PFSK-1 (cell line): ENCODE results near the gene SMG6.

Experiments used
- FOXP2 ChIP-seq: optimal IDR thresholded peaks from 2 replicates; pipeline ENCODE3; 2011; ENCODE audit warnings: borderline replicate concordance, control low read depth, inconsistent platforms; ENCODE audit not compliant: insufficient read depth; ENCODE audit errors: extremely low read length, extremely low read depth
- POLR2AphosphoS5 ChIP-seq: IDR thresholded peaks from 2 replicates; pipeline ENCODE4 v1.6.1; 2012; ENCODE audit warnings: low read depth, mild to moderate bottlenecking, control low read depth, low read length, moderate library complexity
- SIN3A ChIP-seq: IDR thresholded peaks from 2 replicates; pipeline ENCODE4 v1.6.1; 2012; ENCODE audit warnings: mild to moderate bottlenecking, low read length, moderate library complexity, borderline replicate concordance; ENCODE audit not compliant: insufficient read depth
- TAF1 ChIP-seq: IDR thresholded peaks from 2 replicates; pipeline ENCODE4 v1.6.1; 2012; ENCODE audit warnings: low read length, control low read depth, borderline replicate concordance; ENCODE audit not compliant: insufficient read depth
- TF ChIP-seq, protein P1 (sequence below), 2 experiments: IDR thresholded peaks; 2 replicates each; pipeline versions ENCODE4 v1.6.1 to v1.8.0; 2011 to 2012; ENCODE audit warnings: low read depth in 2 of 2, low read length in 2 of 2, control low read depth in 1 of 2, inconsistent platforms in 1 of 2, mild to moderate bottlenecking in 1 of 2, moderate library complexity in 1 of 2; ENCODE audit not compliant: insufficient read depth in 1 of 2

The SMG6 gene

DNA sequence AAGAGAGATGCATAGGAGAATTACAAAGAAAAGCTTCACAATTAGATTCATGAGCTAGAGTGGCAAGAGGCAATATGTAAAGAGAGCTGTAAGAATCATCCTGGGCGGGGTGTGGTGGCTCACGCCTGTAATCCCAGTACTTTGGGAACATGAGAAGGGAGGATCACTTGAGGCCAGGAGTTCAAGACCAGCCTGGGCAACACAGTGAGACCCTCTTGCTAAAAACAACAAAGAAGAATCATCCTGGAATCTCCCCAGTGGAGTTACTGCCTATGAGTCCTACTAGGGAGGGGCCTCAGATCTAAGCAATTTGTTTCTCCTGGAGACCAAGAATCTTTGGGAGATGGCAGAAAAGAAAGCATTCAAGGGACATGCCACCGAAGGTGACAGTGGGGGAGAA is 129.6 kb downstream of the SMG6 start:
- TF ChIP-seq FOXP2: no peak
- TF ChIP-seq, protein P1, sequence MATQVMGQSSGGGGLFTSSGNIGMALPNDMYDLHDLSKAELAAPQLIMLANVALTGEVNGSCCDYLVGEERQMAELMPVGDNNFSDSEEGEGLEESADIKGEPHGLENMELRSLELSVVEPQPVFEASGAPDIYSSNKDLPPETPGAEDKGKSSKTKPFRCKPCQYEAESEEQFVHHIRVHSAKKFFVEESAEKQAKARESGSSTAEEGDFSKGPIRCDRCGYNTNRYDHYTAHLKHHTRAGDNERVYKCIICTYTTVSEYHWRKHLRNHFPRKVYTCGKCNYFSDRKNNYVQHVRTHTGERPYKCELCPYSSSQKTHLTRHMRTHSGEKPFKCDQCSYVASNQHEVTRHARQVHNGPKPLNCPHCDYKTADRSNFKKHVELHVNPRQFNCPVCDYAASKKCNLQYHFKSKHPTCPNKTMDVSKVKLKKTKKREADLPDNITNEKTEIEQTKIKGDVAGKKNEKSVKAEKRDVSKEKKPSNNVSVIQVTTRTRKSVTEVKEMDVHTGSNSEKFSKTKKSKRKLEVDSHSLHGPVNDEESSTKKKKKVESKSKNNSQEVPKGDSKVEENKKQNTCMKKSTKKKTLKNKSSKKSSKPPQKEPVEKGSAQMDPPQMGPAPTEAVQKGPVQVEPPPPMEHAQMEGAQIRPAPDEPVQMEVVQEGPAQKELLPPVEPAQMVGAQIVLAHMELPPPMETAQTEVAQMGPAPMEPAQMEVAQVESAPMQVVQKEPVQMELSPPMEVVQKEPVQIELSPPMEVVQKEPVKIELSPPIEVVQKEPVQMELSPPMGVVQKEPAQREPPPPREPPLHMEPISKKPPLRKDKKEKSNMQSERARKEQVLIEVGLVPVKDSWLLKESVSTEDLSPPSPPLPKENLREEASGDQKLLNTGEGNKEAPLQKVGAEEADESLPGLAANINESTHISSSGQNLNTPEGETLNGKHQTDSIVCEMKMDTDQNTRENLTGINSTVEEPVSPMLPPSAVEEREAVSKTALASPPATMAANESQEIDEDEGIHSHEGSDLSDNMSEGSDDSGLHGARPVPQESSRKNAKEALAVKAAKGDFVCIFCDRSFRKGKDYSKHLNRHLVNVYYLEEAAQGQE (IDR thresholded peaks at IDR 0.05; ENCODE audit: insufficient read depth in 1 of 2, low read depth in 2 of 2, low read length in 2 of 2): no peak
- TF ChIP-seq TAF1: no peak
- TF ChIP-seq SIN3A: no peak
- no peak for TF ChIP-seq POLR2AphosphoS5

- TF ChIP-seq, protein P1 (IDR thresholded peaks at IDR 0.05; ENCODE audit: insufficient read depth in 1 of 2, low read depth in 2 of 2, low read length in 2 of 2): no peak
- TF ChIP-seq FOXP2 (no peak), POLR2AphosphoS5 (no peak), SIN3A (no peak), TAF1 (no peak)
Observed at GRCh38 chr17:2172999-2173398, 130.6 kb downstream of the SMG6 start.

- TF ChIP-seq, protein P1 (IDR thresholded peaks at IDR 0.05; ENCODE audit: insufficient read depth in 1 of 2, low read depth in 2 of 2, low read length in 2 of 2): no peak
- TF ChIP-seq FOXP2: no peak
- 0 out of 2 replicates have a peak, but pooled peaks have one; percentile 24 for TF ChIP-seq TAF1
- peak; percentile 96 for TF ChIP-seq SIN3A
- TF ChIP-seq POLR2AphosphoS5: peak; percentile 24; the same call in 1 of the 2 replicates
Observed at GRCh38 chr17:2172077-2172851, 131.3 kb downstream of the SMG6 start.

GRCh38 chr17:2171702-2172076 is 131.9 kb downstream of the SMG6 start:
- no peak for TF ChIP-seq POLR2AphosphoS5

DNA sequence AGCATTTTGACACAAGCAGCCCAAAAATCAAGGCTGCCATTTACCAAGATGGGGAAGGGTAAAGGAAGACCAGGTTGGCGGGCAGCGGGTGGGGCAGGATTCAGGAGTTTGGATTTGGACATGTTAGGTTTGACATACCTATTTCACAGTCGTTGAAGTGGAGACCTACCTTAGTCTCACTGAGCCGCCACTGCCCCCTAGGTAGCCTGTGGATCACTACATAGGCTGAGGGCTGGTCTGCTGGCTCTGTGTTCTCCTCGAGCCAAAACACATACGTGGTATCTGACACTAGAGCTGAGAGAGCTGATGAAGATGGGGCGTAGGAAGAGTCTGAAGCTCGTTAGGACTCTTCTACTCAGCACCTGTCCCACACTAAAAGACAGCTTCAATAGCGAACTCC is 133.6 kb downstream of the SMG6 start:
- no peak for TF ChIP-seq SIN3A
- TF ChIP-seq, protein P1 (IDR thresholded peaks at IDR 0.05; ENCODE audit: insufficient read depth in 1 of 2, low read depth in 2 of 2, low read length in 2 of 2): no peak
- TF ChIP-seq FOXP2: no peak
- TF ChIP-seq POLR2AphosphoS5: no peak
- no peak for TF ChIP-seq TAF1
